Cerebellar cortex (tissue), 1 donor: ENCODE measurements around the gene ATP8B3.
"Not testable (repeated sequence)": the region's sequence is repeated elsewhere in the genome, so short reads cannot be mapped to it uniquely, and the experiment has no call there.

Source experiments
- DNase-seq: peaks from one replicate; pipeline ENCODE4 v3.0.0-alpha.2; 2015; ENCODE audit warnings: low spot score

The ATP8B3 gene

GRCh38 chr19:1770866-1771576, 41.1 kb downstream of the ATP8B3 start:
- no peak for DNase-seq

DNA sequence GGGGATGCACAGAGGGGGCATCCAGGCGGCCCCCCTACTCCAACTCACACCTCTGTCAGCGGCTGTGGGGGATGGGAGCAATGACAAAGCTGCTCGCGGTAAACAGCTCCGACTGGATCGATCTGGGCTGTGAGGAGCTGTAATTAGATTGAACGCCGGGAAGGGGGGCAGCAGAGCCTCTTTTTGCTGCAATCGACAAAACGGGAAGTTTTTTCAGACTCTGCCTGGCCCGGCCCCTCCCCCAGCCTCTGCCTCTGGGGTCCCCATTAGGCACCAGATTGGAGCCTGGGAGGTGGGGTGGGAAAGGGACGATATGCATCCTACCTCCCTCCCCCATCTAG, 42.5 kb downstream of the ATP8B3 start:
- DNase-seq = no peak

DNA sequence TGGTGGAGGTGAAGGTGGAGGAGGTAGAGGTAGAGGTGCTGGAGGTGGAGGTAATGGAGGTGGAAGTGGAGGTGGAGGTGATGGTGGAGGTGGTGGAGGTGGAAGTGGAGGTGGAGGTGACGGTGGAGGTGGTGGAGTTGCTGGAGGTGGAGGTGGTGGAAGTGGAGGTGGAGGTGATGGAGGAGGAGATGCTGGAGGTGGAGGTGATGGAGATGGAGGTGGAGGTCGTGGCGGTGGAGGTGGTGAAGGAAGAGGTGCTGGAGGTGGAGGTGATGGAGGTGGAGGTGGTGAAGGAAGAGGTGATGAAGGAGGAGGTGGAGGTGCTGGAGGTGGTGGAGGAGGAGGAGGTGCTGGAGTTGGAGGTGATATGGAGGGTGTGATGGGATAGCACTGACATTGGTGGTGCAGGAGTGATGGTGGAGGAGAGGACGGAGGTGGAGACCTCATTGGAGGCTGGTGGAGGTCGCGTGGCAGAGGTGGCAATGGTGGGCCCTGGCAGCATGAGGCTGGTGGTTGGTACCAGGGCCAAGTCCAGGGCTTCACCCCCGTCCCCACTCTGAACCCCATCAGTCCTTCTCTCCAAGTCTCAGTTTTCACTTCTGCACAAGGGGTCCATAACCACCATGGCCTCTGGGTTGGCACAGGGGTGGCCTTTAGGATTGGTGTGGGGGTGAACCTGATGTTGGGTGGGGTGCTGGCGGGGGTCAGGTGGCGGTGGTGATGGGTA, 43.0 kb downstream of the ATP8B3 start:
- no peak for DNase-seq

DNA sequence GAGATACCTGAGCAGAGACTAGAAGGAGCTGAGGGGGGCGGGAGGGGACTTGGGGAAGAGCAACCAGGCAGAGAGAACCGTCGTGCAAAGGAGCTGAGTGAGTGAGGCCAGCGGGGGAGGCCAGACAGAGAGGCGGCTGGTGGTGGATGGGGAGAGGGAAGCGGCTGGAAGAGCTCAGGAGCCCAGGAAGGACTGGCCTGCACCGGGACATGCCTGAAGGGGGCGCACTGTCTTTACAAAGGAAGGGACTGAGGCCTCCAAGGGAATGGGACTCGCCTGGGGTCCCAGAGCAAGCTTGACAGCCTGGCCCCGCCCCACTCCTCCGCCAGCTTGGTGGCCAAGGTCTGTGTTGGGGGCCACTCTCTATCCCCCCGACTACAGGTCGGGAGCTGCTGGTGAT, 43.8 kb downstream of the ATP8B3 start:
- DNase-seq = peak; percentile 31

GRCh38 chr19:1767464-1767933, 44.6 kb downstream of the ATP8B3 start:
- no peak for DNase-seq

- DNase-seq = no peak
Observed at GRCh38 chr19:1766800-1767352, 45.2 kb downstream of the ATP8B3 start.

DNA sequence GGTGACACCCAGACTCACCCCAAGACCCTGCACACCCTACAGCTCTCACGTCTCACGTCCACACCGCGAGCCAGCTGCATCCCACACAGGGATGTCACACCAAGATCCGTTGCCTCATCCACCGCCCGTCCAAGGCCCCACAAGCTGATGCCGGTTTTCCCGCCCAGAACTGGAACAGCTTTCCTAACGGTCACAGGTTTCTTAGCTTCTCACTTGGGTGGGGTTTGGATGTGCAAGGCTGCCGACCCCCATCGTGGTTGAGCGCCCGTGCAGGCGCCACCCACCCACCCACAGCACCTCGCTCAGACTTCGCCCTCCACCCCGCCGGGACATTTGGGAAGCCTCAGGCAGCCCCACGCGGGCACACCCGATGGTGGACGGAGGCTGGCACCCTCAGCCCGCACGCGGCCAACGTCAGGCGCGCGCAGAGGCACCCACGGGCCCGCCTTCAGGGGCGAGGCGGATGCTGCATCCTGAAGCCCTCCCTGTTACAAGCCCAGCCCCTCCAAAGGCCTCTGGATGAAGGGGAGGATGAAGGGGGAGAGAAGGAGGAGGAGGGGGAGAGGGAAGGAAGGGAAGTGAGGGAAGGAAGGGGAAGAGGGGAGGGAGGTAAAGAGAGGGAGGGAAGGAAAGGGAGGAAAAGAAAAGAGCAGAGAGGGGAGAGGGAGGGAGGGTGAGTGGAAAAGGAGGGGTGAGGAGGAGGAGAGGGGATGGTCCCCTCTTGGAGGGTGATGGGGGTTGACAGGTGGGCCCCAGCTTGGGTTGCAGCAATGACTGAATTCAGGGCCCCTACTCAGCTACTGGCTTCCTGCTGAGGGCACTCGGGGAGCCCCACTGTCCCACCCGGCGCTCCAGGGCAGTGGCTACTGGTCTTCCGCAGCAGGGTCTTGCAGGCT, 45.9 kb downstream of the ATP8B3 start:
- DNase-seq = no peak

DNA sequence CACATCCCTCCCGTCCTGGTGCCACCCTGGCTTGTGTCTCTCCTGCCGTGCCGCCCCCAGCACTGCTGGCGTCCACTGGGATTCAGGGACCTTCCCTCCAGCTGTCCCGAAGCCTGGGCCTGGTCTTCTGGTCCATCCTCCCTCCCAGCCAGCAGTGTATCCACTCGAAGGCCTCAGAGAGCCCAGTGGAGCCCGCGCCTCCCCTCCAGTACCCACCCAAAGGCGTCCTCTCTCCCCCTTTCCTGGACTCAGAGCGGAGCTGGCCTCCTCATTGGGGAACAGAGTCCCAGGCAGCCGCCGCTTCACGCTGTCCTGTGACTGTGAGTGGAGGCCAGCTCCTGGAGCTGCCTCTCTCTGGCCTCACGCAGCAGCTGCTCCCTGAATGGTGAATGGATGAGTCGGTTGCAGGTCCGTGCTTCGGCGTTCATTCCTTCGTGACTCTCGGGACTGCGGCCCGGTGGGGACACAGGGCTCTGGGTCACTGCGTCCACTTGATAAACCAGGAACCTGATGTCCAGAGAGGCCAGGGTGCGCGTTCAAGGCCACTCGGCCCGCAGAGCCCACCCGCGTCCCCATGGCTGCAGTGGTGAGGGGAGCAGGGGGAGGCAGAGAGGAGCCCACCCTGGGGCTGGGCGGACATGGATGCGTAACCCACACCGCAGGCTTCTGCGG, 46.7 kb downstream of the ATP8B3 start:
- DNase-seq = no peak

GRCh38 chr19:1764729-1765128, 47.3 kb downstream of the ATP8B3 start:
- DNase-seq = no peak

- DNase-seq = no peak
Observed at GRCh38 chr19:1763648-1764639, 48.1 kb downstream of the ATP8B3 start.

DNA sequence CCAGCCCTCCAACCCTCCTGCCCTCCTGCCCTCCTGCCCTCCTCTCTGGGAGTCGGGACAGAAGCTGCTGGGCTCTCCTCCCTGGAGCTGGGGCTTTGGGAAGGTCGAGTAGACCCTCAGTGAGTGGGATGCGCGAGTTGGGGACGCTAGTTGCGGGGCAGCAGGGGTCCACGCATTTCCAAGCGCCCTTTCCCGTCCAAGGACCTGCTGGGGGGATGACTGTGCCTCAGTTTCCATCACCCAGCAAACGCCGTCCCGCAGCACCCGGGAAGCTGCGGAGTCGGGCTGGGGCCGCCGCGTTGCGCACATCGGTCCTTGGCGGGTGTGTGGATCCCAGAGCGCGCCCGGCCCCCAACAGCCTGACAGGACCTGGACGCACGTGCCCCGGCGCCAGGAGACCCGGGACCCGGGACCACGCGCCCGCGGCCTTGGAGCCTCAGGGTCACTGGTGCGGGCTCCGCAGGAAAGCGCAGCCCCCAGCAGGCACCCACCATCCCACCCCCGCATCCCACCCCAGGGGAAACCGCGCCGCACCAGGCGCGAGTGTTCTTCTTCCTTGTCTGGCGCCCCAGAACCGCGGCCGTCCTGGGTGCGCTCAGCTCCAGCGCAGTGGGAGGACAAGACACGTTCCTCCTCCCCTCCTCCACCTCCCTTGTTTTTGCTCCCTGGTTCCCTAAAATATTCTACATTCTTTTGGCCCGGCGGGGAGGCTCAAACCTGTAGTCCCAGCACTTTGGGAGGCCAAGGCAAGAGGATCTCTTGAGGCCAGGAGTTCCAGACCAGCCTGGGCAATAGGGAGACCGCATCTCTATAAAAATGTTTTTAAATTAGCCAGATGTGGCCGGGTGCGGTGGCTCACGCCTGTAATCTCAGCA, 49.6 kb downstream of the ATP8B3 start:
- DNase-seq = no peak

DNA sequence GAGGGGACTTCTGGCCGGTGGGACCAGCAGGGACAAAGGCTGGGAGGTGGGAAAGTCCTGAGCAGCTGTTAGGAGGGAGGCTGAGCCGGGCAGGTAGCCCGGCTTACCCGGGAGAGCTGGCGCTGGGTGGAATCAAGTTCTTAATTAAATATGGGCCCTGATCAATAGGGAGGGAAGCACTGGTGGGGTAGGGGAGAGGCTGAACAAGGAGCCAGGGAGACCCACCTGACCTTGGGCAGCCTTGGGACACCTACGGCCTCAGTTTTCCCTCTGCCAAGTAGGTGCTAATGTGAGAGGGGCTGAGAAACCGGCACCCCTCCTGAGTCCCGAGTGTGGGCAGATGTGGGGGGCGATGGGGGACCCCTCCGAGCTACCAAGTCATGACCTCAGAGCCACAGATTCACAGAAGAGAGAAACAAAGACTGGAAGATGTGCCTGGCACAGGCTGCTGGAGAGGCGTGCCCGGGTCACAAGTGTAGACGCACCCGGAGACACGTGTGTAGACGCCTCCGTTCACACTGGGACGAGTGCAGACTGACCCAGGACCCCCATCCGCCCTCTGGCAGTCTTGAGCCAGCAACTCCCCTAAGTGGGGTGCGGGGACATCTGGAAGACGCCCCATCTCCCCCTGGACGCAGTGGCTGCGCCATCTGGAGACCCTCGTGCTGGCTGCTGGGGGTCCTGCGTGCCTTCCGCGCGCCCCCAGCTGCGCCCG, 50.4 kb downstream of the ATP8B3 start:
- DNase-seq = no peak

GRCh38 chr19:1760786-1761527, 51.1 kb downstream of the ATP8B3 start:
- DNase-seq = not testable (repeated sequence)

DNA sequence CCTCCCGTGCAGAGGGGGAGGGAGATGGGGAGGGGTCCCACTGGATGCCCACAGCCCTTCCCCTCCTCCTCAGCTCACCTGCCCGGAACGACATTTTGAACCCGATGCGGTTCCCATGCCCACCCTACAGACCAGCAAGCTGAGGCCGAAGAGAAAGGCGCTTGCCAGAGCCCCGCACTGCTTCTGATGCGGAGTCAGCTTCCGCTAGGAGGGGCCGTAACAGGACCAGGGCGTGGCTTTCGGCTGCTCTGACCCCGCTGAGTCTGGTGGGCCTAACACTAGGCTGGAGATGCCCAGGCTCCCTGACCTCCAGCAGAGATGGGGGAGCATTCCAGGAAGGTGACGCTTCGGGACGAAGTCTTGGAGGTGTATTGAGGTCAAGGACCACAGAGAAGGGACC, 52.1 kb downstream of the ATP8B3 start:
- DNase-seq = no peak

- DNase-seq = no peak
Observed at GRCh38 chr19:1758959-1759903, 52.8 kb downstream of the ATP8B3 start.

- no peak for DNase-seq
Observed at GRCh38 chr19:1758231-1758577, 53.9 kb downstream of the ATP8B3 start.
